CD4-positive, alpha-beta T cell treated with Interleukin-17A for 4 hours (primary cell): ENCODE data around the gene NYNRIN.
"Not testable (repeated sequence)": the region's sequence is repeated elsewhere in the genome, so short reads cannot be mapped to it uniquely, and the experiment has no call there.

ENCODE experiments used
- DNase-seq: peaks from one replicate; pipeline ENCODE4 v3.0.0-alpha.2; 2020; ENCODE audit warnings: mixed read lengths

Gene NYNRIN

GRCh38 chr14:24370748-24371147 is 28.1 kb upstream of the NYNRIN start:
- DNase-seq: no peak

GRCh38 chr14:24371605-24372004 is 27.2 kb upstream of the NYNRIN start:
- DNase-seq: not testable (repeated sequence)

GRCh38 chr14:24372701-24373416 is 25.9 kb upstream of the NYNRIN start:
- DNase-seq: no peak

GRCh38 chr14:24376448-24377070 is 22.2 kb upstream of the NYNRIN start:
- no peak for DNase-seq

GRCh38 chr14:24377126-24377525 is 21.7 kb upstream of the NYNRIN start:
- no peak for DNase-seq

- no peak for DNase-seq
Measured at GRCh38 chr14:24377657-24378056, 21.1 kb upstream of the NYNRIN start.

GRCh38 chr14:24378327-24378726 is 20.5 kb upstream of the NYNRIN start:
- DNase-seq: no peak

GRCh38 chr14:24378981-24379906 is 19.6 kb upstream of the NYNRIN start:
- no peak for DNase-seq

- no peak for DNase-seq
Measured at GRCh38 chr14:24379907-24380730, 18.7 kb upstream of the NYNRIN start.

GRCh38 chr14:24381363-24382063 is 17.3 kb upstream of the NYNRIN start:
- no peak for DNase-seq

GRCh38 chr14:24382064-24382371 is 16.8 kb upstream of the NYNRIN start:
- DNase-seq: no peak

GRCh38 chr14:24384169-24384568 is 14.6 kb upstream of the NYNRIN start:
- DNase-seq: no peak

GRCh38 chr14:24385524-24385923 is 13.3 kb upstream of the NYNRIN start:
- DNase-seq: no peak

GRCh38 chr14:24387009-24387345 is 11.8 kb upstream of the NYNRIN start:
- DNase-seq: no peak

- not testable (repeated sequence) for DNase-seq
Measured at GRCh38 chr14:24387579-24387978, 11.2 kb upstream of the NYNRIN start.

- DNase-seq: no peak
Measured at GRCh38 chr14:24388474-24389179, 10.2 kb upstream of the NYNRIN start.

- DNase-seq: no peak
Measured at GRCh38 chr14:24389226-24389848, 9.5 kb upstream of the NYNRIN start.

GRCh38 chr14:24390701-24391468 is 7.9 kb upstream of the NYNRIN start:
- no peak for DNase-seq

GRCh38 chr14:24392325-24393091 is 6.3 kb upstream of the NYNRIN start:
- no peak for DNase-seq

GRCh38 chr14:24394275-24394674 is 4.5 kb upstream of the NYNRIN start:
- DNase-seq: no peak
